ENCODE results near the gene CASP8AP2. TPM values are rescaled to one million over a fixed set of nuclear protein-coding genes. Genes with fewer than 3 reads are reported as not detected.

CASP8AP2 gene
- total and polyA plus RNA-seq, 2 of the 13 experiments (the other 11 are each of a cell fraction or from before 2014, with no cell fraction given) = 5.7 to 13.5 TPM

DNA sequence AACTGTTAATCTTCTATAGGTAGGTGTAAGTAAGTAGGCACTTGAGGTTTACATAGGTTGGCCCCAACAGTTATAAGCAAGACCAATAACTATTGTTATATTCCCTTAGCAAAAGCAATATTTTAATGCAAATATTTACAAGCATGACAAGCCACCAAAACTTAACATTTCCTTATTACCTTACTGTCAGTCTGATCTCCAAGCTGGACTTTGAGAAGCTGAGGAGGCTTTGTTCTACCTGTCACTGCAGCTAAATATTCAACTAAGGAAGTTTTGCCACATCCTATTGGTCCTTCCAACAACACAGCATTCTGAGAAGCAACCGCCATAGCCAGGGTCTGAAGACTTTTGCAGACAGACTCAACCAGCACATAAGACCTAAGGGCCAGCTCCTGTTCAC lies 39.7 kb upstream of the CASP8AP2 start:
- FAIRE-seq = no peak
- Histone ChIP-seq H3K9me3 (ENCODE audit: low read length) (no peaks in the 10 kb centered on the region), H3K36me3 (replicated peaks in 1 of 2; ENCODE audit: control insufficient read depth in 1 of 2, insufficient read depth in 2 of 2, low read length in 2 of 2) (peaks cover 16 to 68% of the 10 kb centered on the region in 2 experiments), H3K27ac (ENCODE audit: extremely low read length, insufficient read depth, low read length) (no peak overlapping the region), H3K4me2 (ENCODE audit: low read depth, low read length) (no peak overlapping the region), H4K20me1 (ENCODE audit: insufficient read depth, low read length) (no peaks in the 10 kb centered on the region), H3K9ac (ENCODE audit: insufficient read depth, low read depth, low read length) (no peak overlapping the region), H3K27me3 (ENCODE audit: control insufficient read depth in 1 of 2, insufficient read depth in 2 of 2, low read length in 2 of 2) (no peaks in the 10 kb centered on the region), H3K4me3 (replicated peaks in 1 of 3; ENCODE audit: insufficient read depth in 1 of 3, low read depth in 2 of 3, low read length in 3 of 3) (no peak overlapping the region), H3K79me2 (ENCODE audit: insufficient read depth, low read length) (no peaks in the 10 kb centered on the region), H2AFZ (ENCODE audit: low read length) (no peak overlapping the region), H3K4me1 (ENCODE audit: insufficient read depth, low read length) (peaks cover 17% of the 10 kb centered on the region)
- no peak for ATAC-seq
- in situ Hi-C loops (cut with HindIII; ENCODE audit: extremely low pct_ligation_motif_present, low pct_unique_long_range_greater_than_20kb) = no loop called here
- 89% methylated on average over 1 of the region's 1 CpG for WGBS (ENCODE audit: low lambda C conversion rate)
- no TSS peak for BruUV-seq (replicated peaks)
- TF ChIP-seq, protein P1, sequence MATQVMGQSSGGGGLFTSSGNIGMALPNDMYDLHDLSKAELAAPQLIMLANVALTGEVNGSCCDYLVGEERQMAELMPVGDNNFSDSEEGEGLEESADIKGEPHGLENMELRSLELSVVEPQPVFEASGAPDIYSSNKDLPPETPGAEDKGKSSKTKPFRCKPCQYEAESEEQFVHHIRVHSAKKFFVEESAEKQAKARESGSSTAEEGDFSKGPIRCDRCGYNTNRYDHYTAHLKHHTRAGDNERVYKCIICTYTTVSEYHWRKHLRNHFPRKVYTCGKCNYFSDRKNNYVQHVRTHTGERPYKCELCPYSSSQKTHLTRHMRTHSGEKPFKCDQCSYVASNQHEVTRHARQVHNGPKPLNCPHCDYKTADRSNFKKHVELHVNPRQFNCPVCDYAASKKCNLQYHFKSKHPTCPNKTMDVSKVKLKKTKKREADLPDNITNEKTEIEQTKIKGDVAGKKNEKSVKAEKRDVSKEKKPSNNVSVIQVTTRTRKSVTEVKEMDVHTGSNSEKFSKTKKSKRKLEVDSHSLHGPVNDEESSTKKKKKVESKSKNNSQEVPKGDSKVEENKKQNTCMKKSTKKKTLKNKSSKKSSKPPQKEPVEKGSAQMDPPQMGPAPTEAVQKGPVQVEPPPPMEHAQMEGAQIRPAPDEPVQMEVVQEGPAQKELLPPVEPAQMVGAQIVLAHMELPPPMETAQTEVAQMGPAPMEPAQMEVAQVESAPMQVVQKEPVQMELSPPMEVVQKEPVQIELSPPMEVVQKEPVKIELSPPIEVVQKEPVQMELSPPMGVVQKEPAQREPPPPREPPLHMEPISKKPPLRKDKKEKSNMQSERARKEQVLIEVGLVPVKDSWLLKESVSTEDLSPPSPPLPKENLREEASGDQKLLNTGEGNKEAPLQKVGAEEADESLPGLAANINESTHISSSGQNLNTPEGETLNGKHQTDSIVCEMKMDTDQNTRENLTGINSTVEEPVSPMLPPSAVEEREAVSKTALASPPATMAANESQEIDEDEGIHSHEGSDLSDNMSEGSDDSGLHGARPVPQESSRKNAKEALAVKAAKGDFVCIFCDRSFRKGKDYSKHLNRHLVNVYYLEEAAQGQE (IDR thresholded peaks at IDR 0.05; ENCODE audit: borderline replicate concordance in 1 of 2, low read depth in 1 of 2, low read length in 2 of 2) = no peak
- TF ChIP-seq, protein P2, sequence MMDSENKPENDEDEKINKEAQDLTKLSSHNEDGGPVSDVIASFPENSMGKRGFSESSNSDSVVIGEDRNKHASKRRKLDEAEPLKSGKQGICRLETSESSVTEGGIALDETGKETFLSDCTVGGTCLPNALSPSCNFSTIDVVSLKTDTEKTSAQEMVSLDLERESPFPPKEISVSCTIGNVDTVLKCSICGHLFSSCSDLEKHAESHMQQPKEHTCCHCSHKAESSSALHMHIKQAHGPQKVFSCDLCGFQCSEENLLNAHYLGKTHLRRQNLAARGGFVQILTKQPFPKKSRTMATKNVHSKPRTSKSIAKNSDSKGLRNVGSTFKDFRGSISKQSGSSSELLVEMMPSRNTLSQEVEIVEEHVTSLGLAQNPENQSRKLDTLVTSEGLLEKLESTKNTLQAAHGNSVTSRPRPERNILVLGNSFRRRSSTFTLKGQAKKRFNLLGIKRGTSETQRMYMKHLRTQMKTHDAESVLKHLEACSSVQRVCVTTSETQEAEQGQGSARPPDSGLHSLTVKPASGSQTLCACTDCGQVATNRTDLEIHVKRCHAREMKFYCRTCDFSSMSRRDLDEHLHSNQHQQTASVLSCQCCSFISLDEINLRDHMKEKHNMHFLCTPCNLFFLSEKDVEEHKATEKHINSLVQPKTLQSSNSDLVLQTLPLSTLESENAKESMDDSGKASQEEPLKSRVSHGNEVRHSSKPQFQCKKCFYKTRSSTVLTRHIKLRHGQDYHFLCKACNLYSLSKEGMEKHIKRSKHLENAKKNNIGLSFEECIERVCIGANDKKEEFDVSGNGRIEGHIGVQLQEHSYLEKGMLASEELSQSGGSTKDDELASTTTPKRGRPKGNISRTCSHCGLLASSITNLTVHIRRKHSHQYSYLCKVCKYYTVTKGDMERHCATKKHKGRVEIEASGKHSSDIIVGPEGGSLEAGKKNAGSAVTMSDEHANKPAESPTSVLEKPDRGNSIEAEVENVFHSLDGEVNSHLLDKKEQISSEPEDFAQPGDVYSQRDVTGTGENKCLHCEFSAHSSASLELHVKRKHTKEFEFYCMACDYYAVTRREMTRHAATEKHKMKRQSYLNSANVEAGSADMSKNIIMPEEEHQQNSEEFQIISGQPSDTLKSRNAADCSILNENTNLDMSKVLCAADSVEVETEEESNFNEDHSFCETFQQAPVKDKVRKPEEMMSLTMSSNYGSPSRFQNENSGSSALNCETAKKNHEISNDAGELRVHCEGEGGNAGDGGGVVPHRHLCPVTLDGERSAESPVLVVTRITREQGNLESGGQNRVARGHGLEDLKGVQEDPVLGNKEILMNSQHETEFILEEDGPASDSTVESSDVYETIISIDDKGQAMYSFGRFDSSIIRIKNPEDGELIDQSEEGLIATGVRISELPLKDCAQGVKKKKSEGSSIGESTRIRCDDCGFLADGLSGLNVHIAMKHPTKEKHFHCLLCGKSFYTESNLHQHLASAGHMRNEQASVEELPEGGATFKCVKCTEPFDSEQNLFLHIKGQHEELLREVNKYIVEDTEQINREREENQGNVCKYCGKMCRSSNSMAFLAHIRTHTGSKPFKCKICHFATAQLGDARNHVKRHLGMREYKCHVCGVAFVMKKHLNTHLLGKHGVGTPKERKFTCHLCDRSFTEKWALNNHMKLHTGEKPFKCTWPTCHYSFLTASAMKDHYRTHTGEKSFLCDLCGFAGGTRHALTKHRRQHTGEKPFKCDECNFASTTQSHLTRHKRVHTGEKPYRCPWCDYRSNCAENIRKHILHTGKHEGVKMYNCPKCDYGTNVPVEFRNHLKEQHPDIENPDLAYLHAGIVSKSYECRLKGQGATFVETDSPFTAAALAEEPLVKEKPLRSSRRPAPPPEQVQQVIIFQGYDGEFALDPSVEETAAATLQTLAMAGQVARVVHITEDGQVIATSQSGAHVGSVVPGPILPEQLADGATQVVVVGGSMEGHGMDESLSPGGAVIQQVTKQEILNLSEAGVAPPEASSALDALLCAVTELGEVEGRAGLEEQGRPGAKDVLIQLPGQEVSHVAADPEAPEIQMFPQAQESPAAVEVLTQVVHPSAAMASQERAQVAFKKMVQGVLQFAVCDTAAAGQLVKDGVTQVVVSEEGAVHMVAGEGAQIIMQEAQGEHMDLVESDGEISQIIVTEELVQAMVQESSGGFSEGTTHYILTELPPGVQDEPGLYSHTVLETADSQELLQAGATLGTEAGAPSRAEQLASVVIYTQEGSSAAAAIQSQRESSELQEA (CRISPR knock-in tag; IDR thresholded peaks at IDR 0.05; ENCODE audit: not compliant biosample characterization) = no peak
- no peak for TF ChIP-seq ZNF580 (CRISPR knock-in tag; IDR thresholded peaks at IDR 0.05; ENCODE audit: borderline replicate concordance, low read depth)
- no peak for TF ChIP-seq ZBTB7A (CRISPR knock-in tag; IDR thresholded peaks at IDR 0.05)
- no peak for TF ChIP-seq HES4 (CRISPR knock-in tag; IDR thresholded peaks at IDR 0.05; ENCODE audit: borderline replicate concordance)
- no peak for TF ChIP-seq KMT2A (CRISPR knock-in tag; IDR thresholded peaks at IDR 0.05)
- TF ChIP-seq HNRNPH1 (optimal IDR thresholded peaks at IDR 0.05; ENCODE audit: low read depth, low read length) = no peak
- no peak for TF ChIP-seq ZNF30 (CRISPR knock-in tag; IDR thresholded peaks at IDR 0.05)
- TF ChIP-seq ZNF768 (CRISPR knock-in tag; IDR thresholded peaks at IDR 0.05) = no peak
- no peak for TF ChIP-seq ISX (CRISPR knock-in tag; conservative IDR thresholded peaks at IDR 0.05)
- ChIA-PET CTCF (ENCODE audit: low intra/inter-chr PET ratio, low total read pairs) (no interaction called here), POLR2A (no interaction called here)
- no peak for DNase-seq (ENCODE audit: low spot score)
- intact Hi-C loops (cut with micrococcal nuclease; ENCODE audit: unreplicated experiment) = loop anchor here (5.0 kb wide), 1 partner anchor 83 kb away; no protein-coding TSS in a partner anchor

Data from HepG2 (cell line).